Gastrocnemius medialis (tissue), 4 donors: Measurements from ENCODE around the gene RORB. TPM values are rescaled to one million over a fixed set of nuclear protein-coding genes. Genes with fewer than 3 reads are reported as not detected.

Experiments used
- ATAC-seq, 2 donors: fragments of 150-250 bp; one replicate each; pipeline ENCODE4 v1.9.1; 2016
- DNase-seq, 2 donors: peaks; one replicate each; pipeline ENCODE4 v3.0.0-alpha.2; 2019
- H3K27ac ChIP-seq, 4 donors: fragments of 200-600 bp; sonication (generic); 1 replicate in 1 of 4; 2 replicates in 3 of 4; pipeline ENCODE4 v1.5.1; 2016 to 2018; ENCODE audit warnings: mild to moderate bottlenecking in 2 of 4, moderate library complexity in 1 of 4
- H3K27me3 ChIP-seq, 3 donors: fragments of 200-600 bp; sonication (generic) in 2 of 3; 1 replicate in 1 of 3; 2 replicates in 2 of 3; pipeline versions ENCODE4 v1.5.1 to v1.6.0; 2016 to 2019; ENCODE audit warnings: mild to moderate bottlenecking in 1 of 3, moderate library complexity in 1 of 3
- H3K36me3 ChIP-seq, 2 donors: fragments of 200-600 bp; sonication (generic) in 1 of 2; one replicate each; pipeline ENCODE4 v1.5.1; 2017 to 2018
- H3K4me1 ChIP-seq, 2 donors: fragments of 200-600 bp; sonication (generic) in 1 of 2; one replicate each; pipeline ENCODE4 v1.5.1; 2016 to 2017; ENCODE audit warnings: mild to moderate bottlenecking in 2 of 2
- H3K4me3 ChIP-seq, 4 donors: fragments of 200-600 bp; sonication (generic) in 3 of 4; 1 replicate in 1 of 4; 2 replicates in 3 of 4; pipeline ENCODE4 v1.5.1; 2016 to 2019; ENCODE audit warnings: mild to moderate bottlenecking in 2 of 4
- H3K9me3 ChIP-seq, 3 donors: fragments of 200-600 bp; sonication (generic) in 2 of 3; 1 replicate in 1 of 3; 2 replicates in 2 of 3; pipeline ENCODE4 v1.5.1; 2016 to 2019
- CTCF ChIP-seq, 5 experiments: fragments of 450-650 bp in 3 of 5; fragments of 200-600 bp in 2 of 5; sonication (generic) in 2 of 5; IDR thresholded peaks in 4 of 5; conservative IDR thresholded peaks in 1 of 5; 1 replicate in 4 of 5; 2 replicates in 1 of 5; pipeline ENCODE4 v1.5.1; 2016 to 2019; ENCODE audit warnings: antibody characterized with exemption in 5 of 5, mild to moderate bottlenecking in 3 of 5, moderate library complexity in 3 of 5
- POLR2A ChIP-seq, 2 donors: fragments of 450-650 bp; IDR thresholded peaks; one replicate each; pipeline ENCODE4 v1.6.1; 2017; ENCODE audit warnings: antibody characterized with exemption in 2 of 2, mild to moderate bottlenecking in 2 of 2, moderate library complexity in 2 of 2
- in situ Hi-C, 4 donors: fragments of 200-750 bp; cut with MboI; loops; one replicate each; pipeline versions ENCODE4 v1.15.0 to v1.8.0; 2017; ENCODE audit warnings: low sequenced_read_pairs in 4 of 4
- intact Hi-C: fragments of 100-400 bp; cut with DNase I; formaldehyde crosslinking; loops from one replicate; pipeline ENCODE4 v1.15.1; 2023; ENCODE audit warnings: low total_unique reads
- total RNA-seq, 4 donors: library from RNA; depleted of rRNA; stranded (reverse); fragments of >200 nt; gene quantifications; one replicate each; pipeline versions ENCODE4 v1.1.0 to v1.2.3, GENCODE V29; 2016

Gene RORB
- under 1 TPM in 1 of 4 donors, not detected in 3; 0.10 TPM for total RNA-seq

GRCh38 chr9:74496819-74497747, at the start of gene RORB:
TSS of gene RORB (plus strand) at chr9:74497335. CDS start at chr9:74497977, 642 bp downstream.
- H3K27ac ChIP-seq: no peak within 1 kb of the TSS
- intact Hi-C loops: no loop called here

GRCh38 chr9:74447451-74448193, 49.5 kb upstream of the RORB start:
- no peaks in the 10 kb centered on the region for H3K36me3 ChIP-seq
- no peaks in the 10 kb centered on the region for H3K27me3 ChIP-seq
- DNase-seq: no peak
- TF ChIP-seq POLR2A (IDR thresholded peaks at IDR 0.05): no peak
- TF ChIP-seq CTCF (IDR thresholded peaks at IDR 0.05 in 4 of 5, conservative IDR thresholded peaks at IDR 0.05 in 1 of 5): no peak
- intact Hi-C loops (no loop called here), in situ Hi-C loops (no loop called here)
- H3K4me1 ChIP-seq: no peaks in the 10 kb centered on the region
- H3K4me3 ChIP-seq: no peak overlapping the region
- no peak overlapping the region for H3K27ac ChIP-seq
- H3K9me3 ChIP-seq: no peaks in the 10 kb centered on the region
- no peak for ATAC-seq

More at GRCh38 chr9:74496819-74497747, at the start of gene RORB:
- DNase-seq (peak; percentile 14 to 16), ATAC-seq (peak; percentile 24 to 47)
- peaks cover 21 to 22% (median 21%) of the 10 kb centered on the region in 3 donors for H3K27me3 ChIP-seq
- H3K9me3 ChIP-seq: no peaks in the 10 kb centered on the region
- no peaks in the 10 kb centered on the region for H3K36me3 ChIP-seq
- H3K4me1 ChIP-seq: peaks cover 7 to 33% of the 10 kb centered on the region in 2 donors
- in situ Hi-C loops: no loop called here
- TF ChIP-seq CTCF (IDR thresholded peaks at IDR 0.05 in 4 of 5, conservative IDR thresholded peaks at IDR 0.05 in 1 of 5): no peak
- TF ChIP-seq POLR2A (IDR thresholded peaks at IDR 0.05): no peak
- H3K4me3 ChIP-seq: peak within 1 kb of the TSS; percentile 64 to 84 (median 64)

- TF ChIP-seq CTCF (IDR thresholded peaks at IDR 0.05 in 4 of 5, conservative IDR thresholded peaks at IDR 0.05 in 1 of 5) (no peak), POLR2A (IDR thresholded peaks at IDR 0.05) (no peak)
- Histone ChIP-seq H3K9me3 (no peaks in the 10 kb centered on the region), H3K4me3 (no peak overlapping the region), H3K4me1 (no peaks in the 10 kb centered on the region), H3K36me3 (no peaks in the 10 kb centered on the region), H3K27ac (no peak overlapping the region), H3K27me3 (no peaks in the 10 kb centered on the region)
- in situ Hi-C loops (no loop called here), intact Hi-C loops (no loop called here)
- no peak for DNase-seq
- no peak for ATAC-seq
Measured at GRCh38 chr9:74449060-74449459, 48.1 kb upstream of the RORB start.

- DNase-seq (no peak), ATAC-seq (no peak)
- no peaks in the 10 kb centered on the region for H3K27me3 ChIP-seq
- no peaks in the 10 kb centered on the region for H3K36me3 ChIP-seq
- no peaks in the 10 kb centered on the region for H3K4me1 ChIP-seq
- H3K4me3 ChIP-seq: no peak overlapping the region
- TF ChIP-seq CTCF (IDR thresholded peaks at IDR 0.05 in 4 of 5, conservative IDR thresholded peaks at IDR 0.05 in 1 of 5) (no peak), POLR2A (IDR thresholded peaks at IDR 0.05) (no peak)
- intact Hi-C loops: no loop called here
- in situ Hi-C loops: no loop called here
- no peaks in the 10 kb centered on the region for H3K9me3 ChIP-seq
- no peak overlapping the region for H3K27ac ChIP-seq
Measured at GRCh38 chr9:74458832-74459231, 38.3 kb upstream of the RORB start.
